Measurements from ENCODE around the gene GOLM1. TPM values are rescaled to one million over a fixed set of nuclear protein-coding genes. Genes with fewer than 3 reads are reported as not detected.
A peak's percentile ranks its signal among the peaks of the same experiment; 100 is the strongest.
"Not testable (repeated sequence)": the region's sequence is repeated elsewhere in the genome, so short reads cannot be mapped to it uniquely, and the experiment has no call there.

The GOLM1 gene
- 1 to 10 TPM; 2.7 TPM for total RNA-seq

GRCh38 chr9:86098824-86099700 lies at the start of gene GOLM1:
TSS of gene GOLM1 (minus strand) at chr9:86099558. CDS start at chr9:86079320, 20,238 bp downstream.
- no peaks in the 10 kb centered on the region for H3K36me3 Mint-ChIP-seq (ENCODE audit: low read depth)
- no peak within 1 kb of the TSS for H3K27ac Mint-ChIP-seq
- ATAC-seq (peak; percentile 80), DNase-seq (peak; percentile 35)
- H3K4me3 Mint-ChIP-seq: peak within 1 kb of the TSS; percentile 70
- ChIA-PET POLR2A (interaction anchor here (0.7 kb wide), 1 partner anchor 25 kb away, joined by 3 read pairs; no protein-coding TSS in a partner anchor), CTCF (interaction anchor here (1.1 to 1.7 kb wide), 2 partner anchors 17 to 101 kb away, joined by 3 read pairs; no protein-coding TSS in a partner anchor)
- intact Hi-C loops (cut with micrococcal nuclease): no loop called here
- peaks cover 40% of the 10 kb centered on the region for H3K27me3 Mint-ChIP-seq
- H3K9me3 Mint-ChIP-seq: no peaks in the 10 kb centered on the region
- no peak for TF ChIP-seq CTCF (IDR thresholded peaks at IDR 0.05)
- peaks cover 4% of the 10 kb centered on the region for H3K4me1 Mint-ChIP-seq (ENCODE audit: low read depth)

GRCh38 chr9:86146671-86147070 lies 47.3 kb upstream of the GOLM1 start:
- H3K9me3 Mint-ChIP-seq: peaks cover 13% of the 10 kb centered on the region
- POLR2A ChIA-PET; H3K36me3 Mint-ChIP-seq (ENCODE audit: low read depth); DNase-seq; H3K27ac Mint-ChIP-seq; intact Hi-C loops (cut with micrococcal nuclease); H3K27me3 Mint-ChIP-seq; H3K4me1 Mint-ChIP-seq (ENCODE audit: low read depth); ATAC-seq; CTCF ChIA-PET; H3K4me3 Mint-ChIP-seq: not testable (repeated sequence)

GRCh38 chr9:86145960-86146359 lies 46.6 kb upstream of the GOLM1 start:
- H3K36me3 Mint-ChIP-seq (ENCODE audit: low read depth); H3K4me3 Mint-ChIP-seq; intact Hi-C loops (cut with micrococcal nuclease); H3K27me3 Mint-ChIP-seq; H3K4me1 Mint-ChIP-seq (ENCODE audit: low read depth); H3K27ac Mint-ChIP-seq; POLR2A ChIA-PET; DNase-seq; ATAC-seq: not testable (repeated sequence)
- CTCF ChIA-PET: interaction anchor here (0.6 kb wide), 1 partner anchor 248 kb away, joined by 4 read pairs; no protein-coding TSS in a partner anchor
- H3K9me3 Mint-ChIP-seq: peaks cover 13% of the 10 kb centered on the region

- Mint-ChIP-seq H3K36me3 (ENCODE audit: low read depth) (no peaks in the 10 kb centered on the region), H3K9me3 (peaks cover 13% of the 10 kb centered on the region), H3K27me3 (peaks cover 6% of the 10 kb centered on the region), H3K4me3 (no peak overlapping the region), H3K4me1 (ENCODE audit: low read depth) (no peaks in the 10 kb centered on the region), H3K27ac (no peak overlapping the region)
- ATAC-seq: no peak
- ChIA-PET POLR2A (no interaction called here), CTCF (interaction anchor here (1.3 kb wide), 1 partner anchor 59 kb away, joined by 4 read pairs; no protein-coding TSS in a partner anchor)
- no peak for TF ChIP-seq CTCF (IDR thresholded peaks at IDR 0.05)
- no peak for DNase-seq
- intact Hi-C loops (cut with micrococcal nuclease): no loop called here
Measured at GRCh38 chr9:86142973-86143372, 43.6 kb upstream of the GOLM1 start.

GRCh38 chr9:86141843-86142242 lies 42.5 kb upstream of the GOLM1 start:
- CTCF ChIA-PET: interaction anchor here (1.3 kb wide), 1 partner anchor 60 kb away, joined by 4 read pairs; no protein-coding TSS in a partner anchor
- no peak overlapping the region for H3K27ac Mint-ChIP-seq
- POLR2A ChIA-PET: no interaction called here

More at GRCh38 chr9:86141843-86142242, 42.5 kb upstream of the GOLM1 start:
- Mint-ChIP-seq H3K9me3 (peaks cover 9% of the 10 kb centered on the region), H3K36me3 (ENCODE audit: low read depth) (no peaks in the 10 kb centered on the region), H3K4me1 (ENCODE audit: low read depth) (no peaks in the 10 kb centered on the region), H3K27me3 (peaks cover 6% of the 10 kb centered on the region), H3K4me3 (no peak overlapping the region)
- intact Hi-C loops (cut with micrococcal nuclease): no loop called here
- DNase-seq (no peak), ATAC-seq (no peak)
- no peak for TF ChIP-seq CTCF (IDR thresholded peaks at IDR 0.05)
